ENCODE results near the gene GGCX.

DNA sequence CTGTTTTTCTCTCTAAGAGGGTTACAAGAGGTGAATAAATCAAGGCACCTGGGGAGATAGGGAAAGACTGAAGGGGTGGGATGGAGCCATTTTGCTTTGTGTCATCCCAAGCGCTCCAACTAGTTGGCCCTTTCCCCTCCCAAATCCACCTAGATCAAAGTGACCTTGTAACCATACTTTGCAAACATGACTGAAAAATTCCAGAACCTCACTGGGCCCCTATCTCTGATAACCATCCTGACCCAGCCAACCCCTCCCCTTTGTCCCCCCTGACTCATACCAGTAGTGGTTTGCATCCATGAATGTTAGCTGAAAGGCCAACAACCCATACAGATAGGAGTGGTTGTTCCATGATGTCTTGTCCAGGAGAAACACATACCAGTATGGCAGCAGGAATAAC is 3.1 kb downstream of the GGCX start:
- TF ChIP-seq, protein P1, sequence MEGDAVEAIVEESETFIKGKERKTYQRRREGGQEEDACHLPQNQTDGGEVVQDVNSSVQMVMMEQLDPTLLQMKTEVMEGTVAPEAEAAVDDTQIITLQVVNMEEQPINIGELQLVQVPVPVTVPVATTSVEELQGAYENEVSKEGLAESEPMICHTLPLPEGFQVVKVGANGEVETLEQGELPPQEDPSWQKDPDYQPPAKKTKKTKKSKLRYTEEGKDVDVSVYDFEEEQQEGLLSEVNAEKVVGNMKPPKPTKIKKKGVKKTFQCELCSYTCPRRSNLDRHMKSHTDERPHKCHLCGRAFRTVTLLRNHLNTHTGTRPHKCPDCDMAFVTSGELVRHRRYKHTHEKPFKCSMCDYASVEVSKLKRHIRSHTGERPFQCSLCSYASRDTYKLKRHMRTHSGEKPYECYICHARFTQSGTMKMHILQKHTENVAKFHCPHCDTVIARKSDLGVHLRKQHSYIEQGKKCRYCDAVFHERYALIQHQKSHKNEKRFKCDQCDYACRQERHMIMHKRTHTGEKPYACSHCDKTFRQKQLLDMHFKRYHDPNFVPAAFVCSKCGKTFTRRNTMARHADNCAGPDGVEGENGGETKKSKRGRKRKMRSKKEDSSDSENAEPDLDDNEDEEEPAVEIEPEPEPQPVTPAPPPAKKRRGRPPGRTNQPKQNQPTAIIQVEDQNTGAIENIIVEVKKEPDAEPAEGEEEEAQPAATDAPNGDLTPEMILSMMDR (IDR thresholded peaks at IDR 0.05; ENCODE audit: insufficient read depth, low read length, poor library complexity, severe bottlenecking), result no peak
- no peak for TF ChIP-seq EZH2phosphoT487 (conservative IDR thresholded peaks at IDR 0.05; ENCODE audit: low read length)

All from SU-DHL-6 (cell line).